Left renal pelvis (tissue), 4 donors: Measurements from ENCODE around the gene GPAM. TPM values are rescaled to one million over a fixed set of nuclear protein-coding genes. Genes with fewer than 3 reads are reported as not detected.
A peak's percentile ranks its signal among the peaks of the same experiment; 100 is the strongest.
"Not testable (repeated sequence)": the region's sequence is repeated elsewhere in the genome, so short reads cannot be mapped to it uniquely, and the experiment has no call there.

Source experiments
- DNase-seq, 4 donors: peaks; one replicate each; pipeline ENCODE4 v3.0.0-alpha.2; 2013; ENCODE audit warnings: low read depth in 4 of 4, low spot score in 3 of 4
- polyA plus RNA-seq, 4 donors: library from polyadenylated mRNA; unstranded; fragments of 120-200 nt; gene quantifications; one replicate each; pipeline ENCODE4 v1.2.1, GENCODE V29; 2013; ENCODE audit not compliant: insufficient read length in 4 of 4

The GPAM gene
- polyA plus RNA-seq, 4 donors, result 15.9 to 19.7 (median 16.4) TPM

DNA sequence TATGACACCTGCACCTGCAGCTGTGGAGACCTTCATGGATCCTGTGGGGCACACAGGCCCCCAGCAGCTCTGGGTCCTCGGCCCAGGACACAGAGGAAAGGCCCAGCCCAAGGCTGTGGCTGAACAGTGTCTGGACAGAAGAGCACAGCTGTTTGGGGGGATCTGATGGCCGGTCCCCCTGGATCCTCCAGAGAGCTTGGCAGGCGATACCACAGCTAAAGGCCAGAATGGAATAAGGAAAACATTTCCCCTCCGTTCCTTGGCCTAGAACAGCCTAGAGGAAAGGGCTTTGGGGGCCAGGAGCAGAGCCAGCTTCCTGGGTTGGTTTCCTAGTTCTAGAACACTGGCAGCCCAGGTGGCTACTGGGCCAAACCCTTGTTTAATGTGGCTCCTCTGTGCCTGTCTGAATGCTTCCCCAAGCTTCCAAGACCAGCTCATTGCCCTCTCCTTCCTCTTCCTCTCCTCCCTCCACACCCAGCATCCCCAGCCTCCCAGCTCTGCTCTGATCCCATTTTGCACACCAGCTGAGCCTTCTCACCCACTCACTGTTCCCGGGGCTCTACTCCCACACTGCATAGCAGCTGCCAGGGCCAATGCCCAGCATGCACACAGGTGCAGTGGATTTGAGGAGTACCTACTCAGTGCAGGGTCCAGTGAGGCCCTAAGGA lies 46.9 kb downstream of the GPAM start:
- no peak for DNase-seq

- DNase-seq, result no peak
Measured at GRCh38 chr10:112135604-112136003, 48.0 kb downstream of the GPAM start.

- DNase-seq, result no peak
Measured at GRCh38 chr10:112132435-112132834, 51.1 kb downstream of the GPAM start.

DNA sequence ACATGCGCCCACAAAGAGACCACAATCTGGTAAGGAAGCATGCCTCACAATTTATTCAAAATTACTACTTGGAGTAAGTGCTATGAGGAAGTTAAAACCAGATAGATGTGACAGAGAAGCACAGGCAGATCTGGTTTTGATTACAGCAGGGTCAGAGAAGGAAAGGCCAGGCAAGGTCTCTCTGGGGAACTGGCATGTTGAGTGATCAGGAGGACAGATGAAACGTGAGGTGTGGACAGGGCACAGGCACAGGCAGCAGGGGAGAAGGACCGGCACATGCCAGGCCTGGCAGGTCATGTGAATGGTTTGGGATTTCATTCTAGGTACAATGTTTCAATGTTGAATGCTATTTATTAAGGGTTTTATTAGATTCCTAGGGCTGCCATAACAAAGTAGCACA lies 51.6 kb downstream of the GPAM start:
- DNase-seq, result no peak

DNA sequence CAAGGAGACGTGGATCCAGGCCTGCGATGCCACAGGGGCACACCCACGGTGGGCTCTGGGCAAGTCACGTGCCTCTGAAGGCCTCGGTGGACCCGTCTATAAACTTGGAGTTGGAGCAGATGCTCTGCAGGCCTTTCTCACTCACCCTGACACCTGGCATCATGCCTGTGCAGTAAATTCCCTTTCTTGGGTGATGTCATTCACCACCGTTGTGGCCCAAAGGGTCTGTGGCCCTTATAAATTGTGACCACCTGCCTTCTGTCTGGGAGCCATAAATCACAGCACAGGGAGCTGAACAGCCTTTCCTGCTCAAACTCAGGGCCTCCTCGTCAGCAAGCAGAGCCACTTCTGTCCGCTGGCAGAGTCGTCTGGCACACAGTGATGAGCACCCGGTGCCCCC lies 52.2 kb downstream of the GPAM start:
- DNase-seq, result peak in 3 of 4 donors; percentile 36 to 49 (median 44)

- no peak for DNase-seq
Measured at GRCh38 chr10:112126901-112127300, 56.7 kb downstream of the GPAM start.

DNA sequence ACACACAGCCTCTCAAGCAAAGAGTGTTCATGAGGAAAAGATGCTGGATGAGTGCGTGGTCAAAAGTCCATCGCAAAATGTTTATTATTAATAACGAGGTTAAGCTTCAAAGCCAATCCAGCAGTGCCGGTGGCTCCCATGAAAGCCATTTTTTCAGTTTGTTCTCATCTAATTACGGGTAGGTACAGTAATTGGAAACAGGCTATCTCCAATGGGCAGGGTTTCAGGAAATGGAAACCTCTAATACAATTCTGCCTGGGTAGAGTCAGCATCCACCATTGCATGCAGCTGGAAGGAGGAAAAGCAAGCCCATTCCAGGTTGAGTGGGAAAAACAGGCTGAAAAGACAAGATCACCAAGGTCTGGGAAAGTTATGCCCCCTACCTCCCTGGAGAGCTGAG lies 57.4 kb downstream of the GPAM start:
- no peak for DNase-seq

GRCh38 chr10:112124866-112125265 lies 58.7 kb downstream of the GPAM start:
- DNase-seq, result no peak

GRCh38 chr10:112122827-112123226 lies 60.7 kb downstream of the GPAM start:
- no peak for DNase-seq

DNA sequence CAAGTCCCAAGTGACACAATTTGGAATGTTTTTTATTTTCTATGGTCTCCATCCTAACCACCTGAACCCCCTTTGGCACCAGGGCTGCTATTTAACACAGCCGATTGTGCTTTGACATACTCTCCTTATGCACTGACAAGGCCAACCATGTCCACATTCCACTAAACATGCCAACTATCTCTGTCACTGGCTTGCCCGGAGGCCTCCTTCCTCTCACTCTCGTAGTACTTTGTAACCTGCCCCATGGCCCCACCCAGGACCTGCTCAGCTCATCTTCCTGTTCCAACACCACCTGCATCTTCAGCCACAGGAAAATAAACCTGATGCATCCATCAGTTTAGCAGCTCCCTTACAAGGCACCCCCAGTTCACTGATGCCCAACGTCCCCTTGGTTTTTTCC lies 63.1 kb downstream of the GPAM start:
- DNase-seq, result no peak

DNA sequence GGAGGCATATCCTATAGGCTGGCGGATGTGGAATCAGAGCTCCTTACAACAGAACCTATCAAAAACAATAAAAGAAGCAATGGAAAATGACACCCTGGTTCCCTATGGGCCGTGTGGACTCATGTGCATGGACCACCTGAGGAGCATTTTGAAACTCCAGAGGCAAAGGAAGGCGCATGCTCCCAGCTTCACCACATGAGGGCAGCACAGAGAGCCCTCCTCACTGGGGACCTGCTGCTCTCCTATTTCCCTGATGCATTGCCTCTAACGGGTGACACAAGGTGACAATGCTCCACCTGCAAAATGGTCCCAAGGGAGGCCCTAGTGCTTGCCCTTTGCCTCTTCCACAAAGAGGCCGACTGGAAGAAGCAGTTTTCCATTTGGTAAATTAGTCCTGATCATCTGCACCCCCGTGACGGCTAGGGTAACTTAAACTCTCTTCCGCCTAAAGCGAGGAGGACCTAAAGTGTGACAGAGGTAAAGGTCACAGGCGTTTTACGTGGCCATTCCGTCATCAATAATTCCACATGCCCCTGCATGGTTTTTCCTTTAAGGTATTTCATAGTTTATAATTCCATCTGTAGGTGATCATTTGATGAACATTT lies 67.7 kb downstream of the GPAM start:
- DNase-seq, result no peak

- DNase-seq, result not testable (repeated sequence)
Measured at GRCh38 chr10:112109779-112110178, 73.8 kb downstream of the GPAM start.

Other genes starting within 250 kb of the GPAM start
- not detected for gene TECTB, start 99.6 kb upstream of the GPAM start, polyA plus RNA-seq
- 1 to 10 TPM; 3.2 to 5.9 (median 4.2) TPM for gene ACSL5, start 190.4 kb upstream of the GPAM start, polyA plus RNA-seq